Measurements from ENCODE around the gene NUSAP1. TPM values are rescaled to one million over a fixed set of nuclear protein-coding genes. Genes with fewer than 3 reads are reported as not detected.

Gene NUSAP1
- total RNA-seq, 1 experiment from 2014 or later, result 158 TPM

DNA sequence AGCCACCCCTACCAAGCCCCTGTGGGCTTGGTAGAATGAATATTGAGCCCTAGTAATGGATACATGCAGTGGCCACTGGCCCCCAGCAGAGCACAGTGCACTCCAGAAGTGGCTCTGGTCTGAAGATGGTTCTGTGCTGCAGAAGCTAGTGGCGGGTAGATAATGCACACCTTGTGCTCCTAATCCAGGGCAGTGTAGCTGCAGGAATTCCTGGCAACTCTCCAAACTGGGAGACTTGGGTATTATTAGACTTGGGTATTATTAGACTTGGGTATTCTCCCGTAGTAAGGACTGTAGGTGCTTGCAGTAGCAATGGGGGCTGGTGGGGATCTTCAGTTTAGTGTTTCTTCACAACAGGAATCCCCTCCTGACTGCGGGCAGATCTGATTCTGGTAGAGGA lies 34.7 kb downstream of the NUSAP1 start:
- no peak overlapping the region for H4K91ac ChIP-seq (ENCODE audit: insufficient read length, low read depth, low read length)
- no peak overlapping the region for H3K56ac ChIP-seq (ENCODE audit: insufficient read length, low read depth, low read length)
- Mint-ChIP-seq H3K9me3 (no peaks in the 10 kb centered on the region), H3K27ac (no peak overlapping the region), H3K4me3 (no peak overlapping the region), H3K4me1 (no peaks in the 10 kb centered on the region), H3K36me3 (ENCODE audit: insufficient read depth in 1 of 3, low read depth in 3 of 3) (peaks cover 51 to 86% (median 80%) of the 10 kb centered on the region in 3 experiments), H3K27me3 (ENCODE audit: low read depth) (no peaks in the 10 kb centered on the region)
- no peaks in the 10 kb centered on the region for H3K9me3 ChIP-seq (ENCODE audit: control insufficient read depth, low read depth, low read length)
- no peak overlapping the region for H3K14ac ChIP-seq (ENCODE audit: insufficient read depth, low read length)
- no peaks in the 10 kb centered on the region for H4K20me1 ChIP-seq (ENCODE audit: control insufficient read depth, insufficient read depth, insufficient read length)
- H3K4me2 ChIP-seq (ENCODE audit: insufficient read depth, insufficient read length, low read length), result no peak overlapping the region
- no peak for DNase-seq
- no peaks in the 10 kb centered on the region for H3K23me2 ChIP-seq (ENCODE audit: insufficient read length, low read depth, low read length, poor library complexity, severe bottlenecking)
- no peak overlapping the region for H2AFZ ChIP-seq (ENCODE audit: low read length)
- no peak overlapping the region for H2BK15ac ChIP-seq (ENCODE audit: low read depth, low read length)
- no peak overlapping the region for H2BK5ac ChIP-seq (ENCODE audit: insufficient read length, low read length)
- no peaks in the 10 kb centered on the region for H3K79me1 ChIP-seq (ENCODE audit: insufficient read depth, low read depth, low read length, poor library complexity, severe bottlenecking)
- H2BK20ac ChIP-seq (ENCODE audit: low read depth, low read length, poor library complexity, severe bottlenecking), result no peak overlapping the region
- no peak overlapping the region for H3K4ac ChIP-seq (ENCODE audit: low read depth, low read length)
- H3K23ac ChIP-seq (ENCODE audit: insufficient read length, low read depth, low read length), result no peak overlapping the region
- no peak overlapping the region for H4K5ac ChIP-seq (ENCODE audit: insufficient read length, low read depth, low read length)
- no peak overlapping the region for H3T11ph ChIP-seq (ENCODE audit: low read length)
- H4K8ac ChIP-seq (replicated peaks; ENCODE audit: insufficient read length, low read depth, low read length), result no peak overlapping the region
- no CpG with 5 or more reads among the region's 3 CpGs for WGBS (ENCODE audit: extremely low coverage, insufficient read length, low lambda C conversion rate)
- H3K4me1 ChIP-seq (ENCODE audit: insufficient read depth, low read length), result no peaks in the 10 kb centered on the region
- H3K9ac ChIP-seq (ENCODE audit: extremely low read depth, insufficient read length, low read length), result no peak overlapping the region
- H2BK12ac ChIP-seq (ENCODE audit: insufficient read length, low read depth, low read length), result no peak overlapping the region
- H3K79me2 ChIP-seq (ENCODE audit: insufficient read depth, low read length), result no peaks in the 10 kb centered on the region
- H3K18ac ChIP-seq (ENCODE audit: insufficient read length, low read depth, low read length), result no peak overlapping the region
- H3K27me3 ChIP-seq (ENCODE audit: insufficient read depth, low read length), result no peaks in the 10 kb centered on the region
- no peak overlapping the region for H2BK120ac ChIP-seq (ENCODE audit: low read depth, low read length, poor library complexity, severe bottlenecking)
- no peak overlapping the region for H2AK5ac ChIP-seq (ENCODE audit: insufficient read length, low read length)
- TF ChIP-seq, protein P1, sequence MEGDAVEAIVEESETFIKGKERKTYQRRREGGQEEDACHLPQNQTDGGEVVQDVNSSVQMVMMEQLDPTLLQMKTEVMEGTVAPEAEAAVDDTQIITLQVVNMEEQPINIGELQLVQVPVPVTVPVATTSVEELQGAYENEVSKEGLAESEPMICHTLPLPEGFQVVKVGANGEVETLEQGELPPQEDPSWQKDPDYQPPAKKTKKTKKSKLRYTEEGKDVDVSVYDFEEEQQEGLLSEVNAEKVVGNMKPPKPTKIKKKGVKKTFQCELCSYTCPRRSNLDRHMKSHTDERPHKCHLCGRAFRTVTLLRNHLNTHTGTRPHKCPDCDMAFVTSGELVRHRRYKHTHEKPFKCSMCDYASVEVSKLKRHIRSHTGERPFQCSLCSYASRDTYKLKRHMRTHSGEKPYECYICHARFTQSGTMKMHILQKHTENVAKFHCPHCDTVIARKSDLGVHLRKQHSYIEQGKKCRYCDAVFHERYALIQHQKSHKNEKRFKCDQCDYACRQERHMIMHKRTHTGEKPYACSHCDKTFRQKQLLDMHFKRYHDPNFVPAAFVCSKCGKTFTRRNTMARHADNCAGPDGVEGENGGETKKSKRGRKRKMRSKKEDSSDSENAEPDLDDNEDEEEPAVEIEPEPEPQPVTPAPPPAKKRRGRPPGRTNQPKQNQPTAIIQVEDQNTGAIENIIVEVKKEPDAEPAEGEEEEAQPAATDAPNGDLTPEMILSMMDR (conservative IDR thresholded peaks at IDR 0.05), result no peak
- no peak overlapping the region for H3K27ac ChIP-seq (ENCODE audit: insufficient read length, low read depth, low read length)
